ENCODE measurements around the gene RPS29.

RPS29 gene

DNA sequence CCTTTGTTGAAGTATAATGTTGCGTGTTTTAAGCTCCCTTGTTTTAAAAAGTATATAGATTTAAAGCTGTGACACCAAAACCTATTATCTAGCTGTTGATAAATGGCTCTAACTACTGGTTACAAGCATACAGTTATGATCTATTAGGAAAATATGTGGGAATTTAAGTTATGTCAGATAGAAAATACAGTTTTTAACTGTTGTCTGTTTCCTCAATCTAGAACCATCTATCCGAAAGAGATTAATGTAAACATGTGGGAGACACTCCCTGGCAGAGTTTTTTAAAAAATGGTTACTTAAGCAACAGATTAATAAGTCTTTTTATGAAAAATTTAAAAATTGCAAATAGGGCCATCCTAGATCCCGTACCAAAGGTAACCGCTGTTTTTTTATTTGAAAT lies 26.1 kb upstream of the RPS29 start:
- H3K36me3 ChIP-seq (ENCODE audit: insufficient read depth, low read length): peaks cover 66% of the 10 kb centered on the region
- no peak overlapping the region for H3K27ac ChIP-seq (ENCODE audit: low read depth, low read length, poor library complexity, severe bottlenecking)
- no peaks in the 10 kb centered on the region for H3K9me3 ChIP-seq (ENCODE audit: low read length)
- peaks cover 7% of the 10 kb centered on the region for H3K4me1 ChIP-seq (ENCODE audit: insufficient read depth, low read length, severe bottlenecking)
- no peak for TF ChIP-seq EZH2 (IDR thresholded peaks at IDR 0.05; ENCODE audit: borderline replicate concordance, low read length)
- TF ChIP-seq, protein P1, sequence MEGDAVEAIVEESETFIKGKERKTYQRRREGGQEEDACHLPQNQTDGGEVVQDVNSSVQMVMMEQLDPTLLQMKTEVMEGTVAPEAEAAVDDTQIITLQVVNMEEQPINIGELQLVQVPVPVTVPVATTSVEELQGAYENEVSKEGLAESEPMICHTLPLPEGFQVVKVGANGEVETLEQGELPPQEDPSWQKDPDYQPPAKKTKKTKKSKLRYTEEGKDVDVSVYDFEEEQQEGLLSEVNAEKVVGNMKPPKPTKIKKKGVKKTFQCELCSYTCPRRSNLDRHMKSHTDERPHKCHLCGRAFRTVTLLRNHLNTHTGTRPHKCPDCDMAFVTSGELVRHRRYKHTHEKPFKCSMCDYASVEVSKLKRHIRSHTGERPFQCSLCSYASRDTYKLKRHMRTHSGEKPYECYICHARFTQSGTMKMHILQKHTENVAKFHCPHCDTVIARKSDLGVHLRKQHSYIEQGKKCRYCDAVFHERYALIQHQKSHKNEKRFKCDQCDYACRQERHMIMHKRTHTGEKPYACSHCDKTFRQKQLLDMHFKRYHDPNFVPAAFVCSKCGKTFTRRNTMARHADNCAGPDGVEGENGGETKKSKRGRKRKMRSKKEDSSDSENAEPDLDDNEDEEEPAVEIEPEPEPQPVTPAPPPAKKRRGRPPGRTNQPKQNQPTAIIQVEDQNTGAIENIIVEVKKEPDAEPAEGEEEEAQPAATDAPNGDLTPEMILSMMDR (IDR thresholded peaks at IDR 0.05; ENCODE audit: low read length): no peak
- H3F3A ChIP-seq (ENCODE audit: insufficient read depth, low read length): peaks cover 3% of the 10 kb centered on the region; the same call in 1 of the 2 replicates
- no peak overlapping the region for H2AFZ ChIP-seq (ENCODE audit: low read length)
- no peaks in the 10 kb centered on the region for H4K20me1 ChIP-seq (ENCODE audit: insufficient read depth, low read length)
- no peaks in the 10 kb centered on the region for H3K27me3 ChIP-seq (ENCODE audit: insufficient read depth, low read length)
- no peak overlapping the region for H3K4me2 ChIP-seq (ENCODE audit: low read length)
- H3K9ac ChIP-seq (ENCODE audit: low read length): no peak overlapping the region
- peaks cover 8% of the 10 kb centered on the region; the same call in 1 of the 2 replicates for H3K79me2 ChIP-seq (ENCODE audit: insufficient read depth, low read length)
- no peak overlapping the region for H3K4me3 ChIP-seq (ENCODE audit: low read depth, low read length, poor library complexity, severe bottlenecking)
- no peaks in the 10 kb centered on the region for H3K9me2 ChIP-seq (ENCODE audit: low read depth, low read length)

DNA sequence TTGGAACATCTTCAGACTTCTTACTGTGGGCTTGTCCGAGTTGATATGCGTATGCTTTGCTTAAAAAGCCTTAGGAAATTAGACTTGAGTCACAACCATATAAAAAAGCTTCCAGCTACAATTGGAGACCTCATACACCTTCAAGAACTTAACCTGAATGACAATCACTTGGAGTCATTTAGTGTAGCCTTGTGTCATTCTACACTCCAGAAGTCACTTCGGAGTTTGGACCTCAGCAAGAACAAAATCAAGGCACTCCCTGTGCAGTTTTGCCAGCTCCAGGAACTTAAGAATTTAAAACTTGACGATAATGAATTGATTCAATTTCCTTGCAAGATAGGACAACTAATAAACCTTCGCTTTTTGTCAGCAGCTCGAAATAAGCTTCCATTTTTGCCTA lies 21.4 kb upstream of the RPS29 start:
- Histone ChIP-seq H3K9me3 (ENCODE audit: low read length) (no peaks in the 10 kb centered on the region), H3K9me2 (ENCODE audit: low read depth, low read length) (no peaks in the 10 kb centered on the region), H3K4me1 (ENCODE audit: insufficient read depth, low read length, severe bottlenecking) (peaks cover 7% of the 10 kb centered on the region), H2AFZ (ENCODE audit: low read length) (no peak overlapping the region), H3K79me2 (ENCODE audit: insufficient read depth, low read length) (peaks cover 8% of the 10 kb centered on the region; the same call in 1 of the 2 replicates), H3K9ac (ENCODE audit: low read length) (no peak overlapping the region), H3F3A (ENCODE audit: insufficient read depth, low read length) (no peaks in the 10 kb centered on the region), H3K27me3 (ENCODE audit: insufficient read depth, low read length) (no peaks in the 10 kb centered on the region), H4K20me1 (ENCODE audit: insufficient read depth, low read length) (no peaks in the 10 kb centered on the region), H3K36me3 (ENCODE audit: insufficient read depth, low read length) (peaks cover 73% of the 10 kb centered on the region), H3K27ac (ENCODE audit: low read depth, low read length, poor library complexity, severe bottlenecking) (no peak overlapping the region), H3K4me3 (ENCODE audit: low read depth, low read length, poor library complexity, severe bottlenecking) (no peak overlapping the region), H3K4me2 (ENCODE audit: low read length) (no peak overlapping the region)
- TF ChIP-seq EZH2 (IDR thresholded peaks at IDR 0.05; ENCODE audit: borderline replicate concordance, low read length): no peak
- TF ChIP-seq, protein P1 (IDR thresholded peaks at IDR 0.05; ENCODE audit: low read length): no peak

DNA sequence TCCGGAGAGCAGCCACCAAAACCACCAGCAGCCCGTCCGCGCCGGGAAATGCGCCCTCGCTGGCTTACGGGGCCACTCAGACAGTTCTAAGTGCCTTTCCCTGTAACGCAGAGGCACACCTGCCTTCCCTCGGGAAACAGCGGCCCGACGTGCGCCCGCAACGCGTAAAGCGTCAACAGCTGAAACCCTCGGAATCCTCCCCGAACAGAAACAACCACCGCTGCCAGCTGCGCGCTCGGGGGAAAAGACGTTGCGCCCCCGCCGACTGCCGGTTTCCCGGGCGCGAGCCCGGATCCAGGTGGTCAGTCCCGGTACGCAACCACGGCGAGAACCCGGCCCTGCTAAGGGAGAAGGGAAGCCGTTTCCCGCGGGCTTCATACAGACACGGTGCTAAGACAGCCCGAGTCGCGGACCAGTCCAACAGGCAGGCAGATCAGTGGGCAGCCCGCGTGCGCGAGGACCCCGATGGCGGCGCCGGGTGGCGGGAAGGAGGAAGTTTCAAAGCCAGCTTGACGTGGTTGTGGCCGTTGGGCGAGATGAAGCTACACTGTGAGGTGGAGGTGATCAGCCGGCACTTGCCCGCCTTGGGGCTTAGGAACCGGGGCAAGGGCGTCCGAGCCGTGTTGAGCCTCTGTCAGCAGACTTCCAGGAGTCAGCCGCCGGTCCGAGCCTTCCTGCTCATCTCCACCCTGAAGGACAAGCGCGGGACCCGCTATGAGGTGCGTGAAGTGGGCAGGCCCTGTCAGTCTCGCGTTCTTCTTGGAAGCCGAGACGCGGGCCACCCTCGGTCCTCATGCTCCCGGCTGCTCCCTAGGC lies 12.5 kb upstream of the RPS29 start, which contains the start of gene LRR1:
LRR1 (plus strand) TSS at position 456 of the 816 bp plus-strand sequence; CDS start at position 537, 81 bp downstream.
- Histone ChIP-seq H3K27me3 (ENCODE audit: insufficient read depth, low read length) (no peaks in the 10 kb centered on the region), H4K20me1 (ENCODE audit: insufficient read depth, low read length) (no peaks in the 10 kb centered on the region), H3K9me3 (ENCODE audit: low read length) (no peaks in the 10 kb centered on the region), H3K4me3 (ENCODE audit: low read depth, low read length, poor library complexity, severe bottlenecking) (peak within 1 kb of the TSS; percentile 98), H3K4me2 (ENCODE audit: low read length) (peak within 1 kb of the TSS; percentile 81), H3K9ac (ENCODE audit: low read length) (peak within 1 kb of the TSS; percentile 99), H3K4me1 (ENCODE audit: insufficient read depth, low read length, severe bottlenecking) (peaks cover 27% of the 10 kb centered on the region), H3K36me3 (ENCODE audit: insufficient read depth, low read length) (peaks cover 23% of the 10 kb centered on the region), H3F3A (ENCODE audit: insufficient read depth, low read length) (no peaks in the 10 kb centered on the region), H3K9me2 (ENCODE audit: low read depth, low read length) (no peaks in the 10 kb centered on the region), H3K79me2 (ENCODE audit: insufficient read depth, low read length) (peaks cover 24% of the 10 kb centered on the region), H3K27ac (ENCODE audit: low read depth, low read length, poor library complexity, severe bottlenecking) (peak within 1 kb of the TSS; percentile 90), H2AFZ (ENCODE audit: low read length) (no peak within 1 kb of the TSS)
- TF ChIP-seq, protein P1 (IDR thresholded peaks at IDR 0.05; ENCODE audit: low read length): no peak
- no peak for TF ChIP-seq EZH2 (IDR thresholded peaks at IDR 0.05; ENCODE audit: borderline replicate concordance, low read length)
